ENCODE results near the gene CA10. TPM values are rescaled to one million over a fixed set of nuclear protein-coding genes. Genes with fewer than 3 reads are reported as not detected.

CA10 gene
- total and polyA plus RNA-seq, 9 of the 15 experiments (the other 6 are each of a cell fraction or from before 2014, with no cell fraction given): not detected

DNA sequence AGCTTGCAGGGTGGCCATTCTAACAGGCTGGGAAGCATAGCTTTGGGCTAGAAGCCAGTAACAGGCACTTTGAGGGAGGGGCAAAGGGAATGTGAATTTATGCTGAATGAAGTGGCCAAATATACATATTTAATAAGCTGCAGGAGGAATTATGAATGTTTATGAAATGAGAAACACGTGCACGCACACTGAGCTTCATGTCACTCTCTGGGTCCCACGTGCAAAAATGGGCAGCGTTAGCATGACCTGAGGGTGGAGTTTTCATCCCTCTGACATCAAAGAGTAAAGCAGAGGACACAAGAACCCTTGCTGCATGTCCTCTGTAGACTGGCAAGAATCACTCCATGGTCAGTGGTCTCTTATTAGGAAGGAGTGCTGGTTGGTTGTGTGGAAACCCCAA, 561.2 kb downstream of the CA10 start:
- no peak for DNase-seq (ENCODE audit: extremely low read depth in 1 of 4, low spot score in 3 of 4)
- Histone ChIP-seq H3K4me1 (replicated peaks in 1 of 2; ENCODE audit: control insufficient read depth in 2 of 2, insufficient read depth in 2 of 2, low read length in 2 of 2) (no peaks in the 10 kb centered on the region), H3K36me3 (ENCODE audit: control insufficient read depth, insufficient read depth, low read length) (no peaks in the 10 kb centered on the region), H3K79me2 (ENCODE audit: control insufficient read depth, insufficient read depth, low read length) (no peaks in the 10 kb centered on the region), H3K9ac (ENCODE audit: insufficient read depth in 1 of 2, low read depth in 2 of 2, low read length in 2 of 2) (no peak overlapping the region), H3K4me3 (no peak overlapping the region), H3K27me3 (ENCODE audit: control insufficient read depth in 2 of 2, insufficient read depth in 2 of 2, low read length in 2 of 2) (no peaks in the 10 kb centered on the region), H3K9me3 (replicated peaks; ENCODE audit: control insufficient read depth, insufficient read depth, low read depth, low read length) (no peaks in the 10 kb centered on the region; the same call in 1 of the 2 replicates), H3K9me1 (ENCODE audit: control insufficient read depth, insufficient read depth, low read length) (no peaks in the 10 kb centered on the region), H3K4me2 (ENCODE audit: insufficient read depth, low read length) (no peak overlapping the region), H4K20me1 (replicated peaks; ENCODE audit: control insufficient read depth, insufficient read depth, low read length) (no peaks in the 10 kb centered on the region), H2AFZ (ENCODE audit: low read depth, low read length) (no peak overlapping the region), H3K27ac (ENCODE audit: extremely low read depth, low read depth, low read length) (no peak overlapping the region)
- no peak for TF ChIP-seq TAL1 (IDR thresholded peaks at IDR 0.05)
- TF ChIP-seq ZNF311 (CRISPR knock-in tag; IDR thresholded peaks at IDR 0.05): no peak
- TF ChIP-seq RFX1 (IDR thresholded peaks at IDR 0.05): no peak
- TF ChIP-seq BHLHE40 (IDR thresholded peaks at IDR 0.05; ENCODE audit: low read length): no peak
- TF ChIP-seq TRIM28 (IDR thresholded peaks at IDR 0.05): no peak
- TF ChIP-seq BRCA1 (IDR thresholded peaks at IDR 0.05): no peak
- TF ChIP-seq BRCA1 (CRISPR knock-in tag; IDR thresholded peaks at IDR 0.05): no peak
- no peak for TF ChIP-seq TCF3 (CRISPR knock-in tag; IDR thresholded peaks at IDR 0.05)
- TF ChIP-seq NR0B1 (IDR thresholded peaks at IDR 0.05; ENCODE audit: partially characterized antibody): no peak
- no peak for TF ChIP-seq E2F6 (IDR thresholded peaks at IDR 0.05; ENCODE audit: borderline replicate concordance in 1 of 2, extremely low read depth in 1 of 2, insufficient read depth in 1 of 2, insufficient read length in 1 of 2, low read depth in 1 of 2, low read length in 1 of 2, poor library complexity in 1 of 2, severe bottlenecking in 1 of 2)
- TF ChIP-seq HLTF (IDR thresholded peaks at IDR 0.05): no peak
- no peak for TF ChIP-seq HDAC8 (tag; IDR thresholded peaks at IDR 0.05)
- no peak for TF ChIP-seq LARP7 (IDR thresholded peaks at IDR 0.05)
- TF ChIP-seq ADNP (tag; IDR thresholded peaks at IDR 0.05): no peak
- TF ChIP-seq POLR2AphosphoS5 (IDR thresholded peaks at IDR 0.05; ENCODE audit: control insufficient read depth, insufficient read depth, low read depth, low read length): no peak
- no peak for TF ChIP-seq ZNF24 (IDR thresholded peaks at IDR 0.05)
- TF ChIP-seq CHD1 (IDR thresholded peaks at IDR 0.05; ENCODE audit: low read length): no peak
- in situ Hi-C loops (cut with MboI): no loop called here
- no peak for ATAC-seq
- FAIRE-seq: no peak
- 0% methylated on average over 4 of the region's 4 CpGs for WGBS (ENCODE audit: insufficient coverage, low coverage, missing lambda C conversion rate)
- intact Hi-C loops (cut with micrococcal nuclease): no loop called here
- ChIA-PET POLR2A (no interaction called here), CTCF (ENCODE audit: low intra/inter-chr PET ratio) (no interaction called here)
- no TSS peak for BruUV-seq (replicated peaks)

Measured in K562 (cell line).